Suprapubic skin (tissue), 4 donors: Measurements from ENCODE around the gene RRM2.

Source experiments
- EP300 ChIP-seq: sonication (generic); formaldehyde crosslinking; IDR thresholded peaks from one replicate; pipeline ENCODE4 v1.6.1; 2017; ENCODE audit warnings: antibody characterized with exemption
- POLR2A ChIP-seq, 2 donors: fragments of 450-650 bp; IDR thresholded peaks; one replicate each; pipeline ENCODE4 v1.6.1; 2017; ENCODE audit warnings: antibody characterized with exemption in 2 of 2, mild to moderate bottlenecking in 2 of 2, moderate library complexity in 2 of 2
- POLR2AphosphoS5 ChIP-seq, 3 donors: sonication (generic); formaldehyde crosslinking; IDR thresholded peaks; one replicate each; pipeline ENCODE4 v1.6.1; 2017; ENCODE audit warnings: antibody characterized with exemption in 3 of 3
- TF ChIP-seq, protein P1 (sequence below), 2 donors: fragments of 200-600 bp in 1 of 2; fragments of 450-650 bp in 1 of 2; sonication (generic) in 1 of 2; IDR thresholded peaks; one replicate each; pipeline ENCODE4 v1.5.1; 2016 to 2019; ENCODE audit warnings: antibody characterized with exemption in 2 of 2, mild to moderate bottlenecking in 1 of 2, moderate library complexity in 1 of 2

DNA sequence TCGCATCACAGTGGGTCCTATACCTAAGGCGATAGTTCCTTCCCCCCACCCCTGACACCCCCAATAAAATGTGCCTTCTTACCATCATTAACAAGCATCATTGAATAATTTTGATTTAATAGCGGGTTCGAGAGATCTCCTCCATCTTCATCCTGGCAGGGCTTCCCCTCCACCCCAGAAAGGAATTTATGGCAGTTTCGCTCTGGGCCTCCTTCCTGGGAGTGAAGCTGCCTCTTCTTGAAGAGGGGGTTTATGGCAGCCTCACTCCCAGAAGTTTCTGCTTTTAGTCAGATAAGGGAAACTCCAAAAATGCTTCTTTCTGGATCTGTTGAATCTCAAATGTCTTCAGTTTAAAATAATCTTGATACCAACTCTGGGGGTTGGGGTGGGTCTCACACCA, 45.7 kb downstream of the RRM2 start:
- TF ChIP-seq POLR2AphosphoS5 (IDR thresholded peaks at IDR 0.05) (no peak), POLR2A (IDR thresholded peaks at IDR 0.05) (no peak), EP300 (no peak)
- TF ChIP-seq, protein P1, sequence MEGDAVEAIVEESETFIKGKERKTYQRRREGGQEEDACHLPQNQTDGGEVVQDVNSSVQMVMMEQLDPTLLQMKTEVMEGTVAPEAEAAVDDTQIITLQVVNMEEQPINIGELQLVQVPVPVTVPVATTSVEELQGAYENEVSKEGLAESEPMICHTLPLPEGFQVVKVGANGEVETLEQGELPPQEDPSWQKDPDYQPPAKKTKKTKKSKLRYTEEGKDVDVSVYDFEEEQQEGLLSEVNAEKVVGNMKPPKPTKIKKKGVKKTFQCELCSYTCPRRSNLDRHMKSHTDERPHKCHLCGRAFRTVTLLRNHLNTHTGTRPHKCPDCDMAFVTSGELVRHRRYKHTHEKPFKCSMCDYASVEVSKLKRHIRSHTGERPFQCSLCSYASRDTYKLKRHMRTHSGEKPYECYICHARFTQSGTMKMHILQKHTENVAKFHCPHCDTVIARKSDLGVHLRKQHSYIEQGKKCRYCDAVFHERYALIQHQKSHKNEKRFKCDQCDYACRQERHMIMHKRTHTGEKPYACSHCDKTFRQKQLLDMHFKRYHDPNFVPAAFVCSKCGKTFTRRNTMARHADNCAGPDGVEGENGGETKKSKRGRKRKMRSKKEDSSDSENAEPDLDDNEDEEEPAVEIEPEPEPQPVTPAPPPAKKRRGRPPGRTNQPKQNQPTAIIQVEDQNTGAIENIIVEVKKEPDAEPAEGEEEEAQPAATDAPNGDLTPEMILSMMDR (IDR thresholded peaks at IDR 0.05): no peak
